GM20000 (cell line): ENCODE data around the gene DMD.
A peak's percentile ranks its signal among the peaks of the same experiment; 100 is the strongest.

Source experiments
- DNase-seq: peaks from one replicate; pipeline ENCODE4 v3.0.0; 2012; ENCODE audit warnings: low spot score
- CTCF ChIP-seq: IDR thresholded peaks from 2 replicates; pipeline ENCODE4 v1.5.1; 2012; ENCODE audit warnings: mild to moderate bottlenecking, control low read depth; ENCODE audit errors: extremely low read depth, missing control alignments

Gene DMD

GRCh38 chrX:32280489-32280888 is 930.9 kb downstream of the DMD start:
- DNase-seq: no peak
- TF ChIP-seq CTCF: no peak

GRCh38 chrX:32276153-32276552 is 935.2 kb downstream of the DMD start:
- no peak for TF ChIP-seq CTCF
- no peak for DNase-seq

- no peak for DNase-seq
- no peak for TF ChIP-seq CTCF
Observed at GRCh38 chrX:32269866-32270265, 941.5 kb downstream of the DMD start.

- TF ChIP-seq CTCF: no peak
- no peak for DNase-seq
Observed at GRCh38 chrX:32268207-32268606, 943.1 kb downstream of the DMD start.

GRCh38 chrX:32267796-32268195 is 943.6 kb downstream of the DMD start:
- TF ChIP-seq CTCF: no peak
- no peak for DNase-seq

- DNase-seq: peak; percentile 2
Observed at GRCh38 chrX:32246675-32247074, 964.7 kb downstream of the DMD start.

GRCh38 chrX:32195611-32196010 is 1015.7 kb downstream of the DMD start:
- no peak for TF ChIP-seq CTCF

GRCh38 chrX:32191316-32191715 is 1020.0 kb downstream of the DMD start:
- DNase-seq: no peak
- no peak for TF ChIP-seq CTCF

More at GRCh38 chrX:32195611-32196010, 1015.7 kb downstream of the DMD start:
- DNase-seq: no peak
